ENCODE data around the gene MAD1L1.
"Not testable (repeated sequence)": the region's sequence is repeated elsewhere in the genome, so short reads cannot be mapped to it uniquely, and the experiment has no call there.

Gene MAD1L1

DNA sequence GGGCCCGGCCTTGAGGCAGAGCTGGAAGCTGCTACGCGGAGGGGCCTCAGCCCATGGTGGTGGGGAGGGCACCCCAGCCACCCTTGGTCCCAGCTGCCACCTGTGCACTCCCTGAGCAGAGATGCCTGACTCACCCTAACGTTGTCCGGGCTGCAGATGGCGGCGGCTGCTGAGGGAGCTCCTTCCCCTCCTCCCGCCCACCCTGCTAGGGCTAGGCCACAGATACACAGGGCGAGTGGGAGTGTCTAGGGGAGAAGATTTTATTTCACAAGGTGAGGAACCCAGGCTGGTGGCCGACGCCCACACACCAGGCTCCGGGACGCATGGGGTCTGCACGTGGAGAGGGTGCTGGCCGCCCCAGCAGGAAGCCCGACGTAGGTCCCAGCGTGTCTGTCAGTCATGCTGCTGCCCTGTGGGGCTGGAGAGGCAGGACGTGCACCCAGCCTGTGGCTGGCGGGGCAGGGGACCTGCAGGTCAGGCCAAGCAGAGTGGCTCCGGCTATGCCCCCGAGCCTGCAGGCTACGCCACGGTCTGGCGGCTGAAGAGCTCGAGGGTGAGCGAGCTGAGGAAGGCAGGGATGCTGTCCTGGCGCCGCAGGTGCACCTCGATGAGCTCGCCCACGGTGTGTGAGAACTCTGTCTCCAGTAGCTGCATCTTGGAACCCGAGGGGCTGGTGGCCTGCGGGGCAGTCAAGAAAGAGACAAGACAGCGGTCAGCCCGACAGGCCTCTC lies 417.0 kb downstream of the MAD1L1 start:
- DNase-seq (ENCODE audit: low spot score): not testable (repeated sequence)

DNA sequence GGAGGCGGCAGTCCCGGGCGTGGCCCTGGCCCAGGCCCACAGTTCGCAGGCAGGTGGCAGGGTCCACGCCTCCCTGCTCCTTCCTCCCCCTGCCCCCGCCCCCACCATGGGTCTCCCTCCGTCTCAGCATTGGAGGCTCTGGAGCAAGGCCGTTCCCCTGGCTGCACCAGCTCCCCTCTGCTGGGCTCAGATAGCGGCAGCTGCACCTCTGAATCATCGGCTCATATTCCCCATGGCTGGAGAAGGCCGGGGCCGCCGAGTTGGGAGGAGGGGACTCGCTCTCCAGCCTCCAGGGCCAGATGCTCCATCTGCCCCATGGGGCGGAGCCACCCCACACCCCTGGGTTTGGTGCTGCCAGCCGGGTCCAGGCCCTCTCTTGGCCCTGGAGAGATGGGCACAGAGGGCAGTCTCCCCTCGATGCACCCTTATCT lies 417.7 kb downstream of the MAD1L1 start:
- DNase-seq (ENCODE audit: low spot score): no peak

DNA sequence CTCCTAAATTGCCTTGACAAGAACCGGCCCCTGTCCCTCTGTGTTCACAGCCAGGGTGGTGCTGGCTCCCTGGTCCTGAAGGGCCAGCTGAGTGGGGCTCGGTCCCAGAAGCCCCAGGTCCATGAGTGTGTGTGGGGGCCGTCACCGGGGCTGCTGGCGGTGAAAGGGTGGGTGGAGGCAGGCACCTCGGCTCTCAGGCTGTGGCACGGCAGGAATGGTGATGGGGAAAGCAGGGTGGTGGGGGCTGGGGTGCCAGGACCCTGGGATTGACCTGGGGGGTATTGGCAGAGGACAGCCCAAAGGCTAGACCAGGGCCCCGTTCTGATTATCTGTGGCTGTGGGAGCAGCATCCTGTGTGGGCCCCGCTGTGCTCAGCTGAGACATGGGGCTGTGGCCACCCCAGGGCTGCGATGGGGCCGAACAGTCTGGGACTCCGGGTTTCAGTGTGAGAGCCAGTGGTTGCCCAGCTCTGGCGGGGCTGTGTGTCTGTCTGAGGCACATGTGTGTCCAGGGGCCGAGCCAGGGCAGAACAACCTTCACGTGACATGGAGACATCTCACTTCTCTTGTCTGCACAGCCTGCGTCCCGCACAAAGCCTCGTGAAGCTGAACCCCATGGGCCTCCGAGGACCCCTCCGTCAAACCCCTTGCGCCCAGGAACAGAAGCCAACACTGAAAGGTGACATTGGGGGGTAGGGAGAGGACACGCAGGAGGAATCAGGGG lies 418.5 kb downstream of the MAD1L1 start:
- DNase-seq (ENCODE audit: low spot score): no peak

DNA sequence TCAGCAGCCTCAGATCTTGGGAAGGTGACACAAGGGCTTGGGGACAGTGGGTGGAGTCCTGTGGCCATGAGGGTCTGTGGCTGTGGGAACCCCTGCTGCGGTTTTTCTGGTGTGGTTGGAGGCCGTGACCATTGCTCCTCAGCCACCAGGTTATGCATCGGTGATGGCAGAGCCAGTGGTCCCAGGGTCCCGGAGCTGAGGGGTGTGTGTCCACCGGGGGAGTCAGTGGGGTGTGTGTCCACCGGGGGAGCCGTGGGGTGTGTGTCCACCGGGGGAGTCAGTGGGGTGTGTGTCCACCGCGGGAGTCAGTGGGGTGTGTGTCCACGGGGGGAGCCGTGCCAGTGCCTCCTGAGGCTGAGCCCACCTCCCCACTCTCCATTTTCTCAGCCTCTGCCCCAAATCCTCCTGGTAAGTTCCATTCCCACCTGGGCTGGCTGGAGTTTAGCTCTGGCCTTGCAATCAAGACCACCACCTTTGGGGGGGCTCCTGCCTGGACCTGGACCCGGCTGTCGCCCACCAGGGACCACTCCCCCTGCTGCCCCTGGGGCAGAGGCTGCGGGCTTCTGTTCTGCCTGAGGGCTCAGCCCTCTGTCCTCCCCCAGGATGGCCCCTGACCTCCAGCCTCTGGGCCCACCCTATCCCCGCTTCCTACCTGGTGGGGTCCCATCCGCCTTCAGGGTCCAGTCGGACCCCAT lies 419.2 kb downstream of the MAD1L1 start:
- DNase-seq (ENCODE audit: low spot score): no peak

DNA sequence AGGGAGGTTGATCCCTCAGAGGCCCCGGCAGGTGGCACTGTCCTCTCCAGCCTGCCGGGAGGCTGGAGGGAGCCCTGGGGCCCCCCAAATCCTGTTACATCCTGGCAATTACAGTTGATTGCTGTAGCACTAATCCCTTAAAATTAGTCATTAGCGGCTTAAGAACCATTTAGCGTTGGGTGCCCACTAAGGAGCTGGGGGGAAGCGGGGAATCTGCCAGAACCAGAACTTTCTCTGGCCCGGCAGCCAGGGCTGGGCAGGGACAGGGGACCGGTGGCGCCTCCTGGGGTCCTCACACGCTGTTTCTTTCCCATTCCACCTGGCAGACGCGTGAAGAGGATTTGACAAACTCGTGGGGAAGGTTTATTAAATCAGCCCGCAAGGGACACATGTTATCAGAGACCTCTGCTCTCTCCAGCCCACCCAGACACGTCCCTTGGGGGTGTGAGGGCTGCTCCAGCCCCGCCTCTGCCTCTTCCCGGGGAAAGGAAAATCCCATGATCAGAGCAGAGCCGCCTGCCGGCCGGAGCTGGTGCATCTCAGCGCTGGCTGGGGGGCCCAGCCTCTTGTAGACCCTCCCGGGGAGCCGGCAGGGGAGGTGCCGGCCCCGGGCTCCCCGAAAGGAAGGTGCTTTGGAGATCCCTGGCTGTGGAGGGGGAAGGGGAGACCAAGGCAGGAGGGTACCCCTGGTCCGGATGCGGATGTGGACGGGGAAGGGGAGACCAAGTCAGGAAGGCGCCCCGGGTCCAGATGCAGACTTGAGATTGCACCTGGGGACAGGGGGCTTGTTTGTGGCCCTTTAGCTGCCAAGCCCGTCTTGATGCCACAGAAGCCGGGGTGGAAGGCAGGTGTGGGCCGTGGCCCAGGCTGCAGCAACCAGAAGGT lies 420.0 kb downstream of the MAD1L1 start:
- DNase-seq (ENCODE audit: low spot score): no peak

DNA sequence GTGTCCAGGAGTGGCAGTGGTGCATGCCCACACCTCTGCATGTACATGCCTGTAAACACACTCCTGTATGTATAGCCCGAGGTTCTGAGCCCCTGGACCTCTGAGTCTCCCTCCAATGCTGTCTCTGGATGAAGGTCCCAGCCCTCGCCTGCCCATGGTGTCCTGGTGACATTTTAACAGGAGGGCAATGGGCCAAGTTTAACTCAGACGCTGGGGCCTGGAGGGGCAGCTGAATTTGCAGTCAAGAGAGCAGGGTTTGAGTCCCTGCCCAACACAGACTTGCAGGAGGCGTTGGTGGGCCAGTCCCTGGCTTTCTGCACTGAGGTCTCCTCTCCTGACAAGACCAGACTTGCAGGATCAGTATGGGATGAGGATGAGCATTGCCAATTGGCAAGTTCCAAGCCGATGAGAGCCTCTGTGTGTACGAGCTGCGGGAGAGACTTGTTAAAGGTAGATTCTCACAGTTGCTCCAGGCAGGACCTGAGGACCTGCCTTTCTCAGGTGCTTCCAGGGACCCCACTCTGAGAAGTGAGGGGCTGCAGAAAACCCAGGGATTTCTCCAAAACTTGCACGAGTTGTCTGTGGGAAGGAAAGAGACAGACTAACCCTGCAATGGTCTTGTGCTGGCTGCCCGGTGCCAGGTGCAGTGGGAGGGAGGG lies 420.8 kb downstream of the MAD1L1 start:
- DNase-seq (ENCODE audit: low spot score): no peak

DNA sequence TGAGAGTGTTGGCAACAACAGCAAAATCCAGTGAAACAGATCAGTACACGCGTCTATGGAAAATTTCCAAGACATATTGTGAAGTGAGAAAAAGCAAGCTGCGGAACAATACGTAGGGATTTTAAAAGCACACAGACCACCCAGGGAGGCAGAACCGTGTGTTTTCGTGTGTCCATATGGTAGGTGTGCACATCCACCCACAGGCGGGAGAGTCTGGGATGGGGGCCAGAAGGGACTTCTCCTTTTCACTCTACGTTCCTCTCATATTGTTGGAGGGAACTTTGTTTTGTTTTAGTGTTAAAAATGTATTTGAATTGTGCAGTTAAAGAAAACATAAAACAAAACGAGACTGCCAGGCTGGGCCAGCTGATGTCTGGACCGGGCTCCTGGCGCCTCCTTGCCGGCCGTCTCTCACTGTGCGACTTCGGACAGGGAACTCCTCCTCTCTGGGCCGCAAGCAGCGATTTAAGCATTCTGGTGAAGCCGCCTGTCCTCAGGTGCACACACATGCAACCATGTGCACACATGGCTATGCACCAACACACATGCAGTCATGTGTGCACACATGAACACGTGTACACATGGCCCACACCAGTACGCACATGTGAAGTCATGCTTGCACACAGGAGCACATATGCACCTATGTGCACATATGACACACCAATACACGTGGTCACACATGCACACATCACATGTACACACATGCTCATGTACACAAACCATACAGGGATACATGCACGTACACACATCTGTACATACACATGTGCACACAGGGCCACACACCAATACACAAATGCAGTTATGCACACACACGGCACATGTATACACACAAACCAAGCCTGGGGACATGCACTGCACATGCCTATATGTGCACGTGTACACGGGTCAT lies 421.5 kb downstream of the MAD1L1 start:
- DNase-seq (ENCODE audit: low spot score): no peak

DNA sequence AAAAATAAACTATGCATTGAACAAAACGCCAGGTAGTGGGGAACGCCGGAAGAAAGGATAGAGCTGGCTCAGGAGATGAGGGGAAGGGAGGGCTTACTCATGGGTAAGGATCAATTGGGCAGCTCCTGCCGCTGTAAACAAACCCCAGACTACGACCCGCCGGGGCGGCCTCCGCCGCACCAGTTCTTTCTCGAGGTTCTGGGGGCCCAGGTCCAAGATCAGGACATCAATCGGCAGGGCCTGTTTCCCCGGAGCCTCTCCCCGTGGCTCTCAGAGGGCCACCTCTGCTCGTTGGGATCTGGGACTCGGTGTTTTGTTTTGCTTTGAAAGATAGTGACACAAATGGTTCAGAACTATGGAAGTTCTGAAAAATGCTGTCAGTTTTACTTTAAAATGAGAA lies 422.2 kb downstream of the MAD1L1 start:
- no peak for DNase-seq (ENCODE audit: low spot score)

DNA sequence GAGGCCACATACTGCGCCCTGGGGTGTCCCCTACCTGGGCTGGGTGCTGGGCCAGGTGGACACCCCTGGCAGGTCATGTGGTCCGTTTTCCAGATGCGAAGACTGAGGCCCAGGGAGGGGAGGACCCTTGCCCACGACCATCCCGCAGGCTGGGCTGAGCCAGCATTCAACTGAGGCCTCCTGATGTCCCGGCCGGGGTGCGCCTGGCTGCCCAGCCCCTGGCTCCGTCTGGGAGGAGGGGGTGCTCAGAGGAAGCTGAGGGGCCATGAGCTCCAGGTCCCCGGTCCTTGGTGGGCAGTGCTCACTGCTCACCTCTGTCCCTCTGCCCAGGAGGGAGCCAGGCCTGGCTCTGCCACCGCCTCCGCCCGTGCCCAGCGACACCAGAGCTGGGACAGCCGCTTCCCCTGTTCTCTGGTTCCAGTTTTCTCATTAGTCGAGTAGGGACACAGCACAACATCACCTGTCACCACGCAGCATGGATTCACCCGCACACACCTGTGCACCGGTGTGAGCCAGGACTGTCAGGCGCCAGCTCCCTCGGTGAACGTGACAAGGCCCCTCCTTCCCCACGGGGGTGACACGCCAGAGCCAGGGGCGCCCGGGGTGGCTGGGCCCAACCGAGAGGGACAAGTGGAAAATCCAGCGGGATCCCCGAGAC lies 423.0 kb downstream of the MAD1L1 start:
- no peak for DNase-seq (ENCODE audit: low spot score)

DNA sequence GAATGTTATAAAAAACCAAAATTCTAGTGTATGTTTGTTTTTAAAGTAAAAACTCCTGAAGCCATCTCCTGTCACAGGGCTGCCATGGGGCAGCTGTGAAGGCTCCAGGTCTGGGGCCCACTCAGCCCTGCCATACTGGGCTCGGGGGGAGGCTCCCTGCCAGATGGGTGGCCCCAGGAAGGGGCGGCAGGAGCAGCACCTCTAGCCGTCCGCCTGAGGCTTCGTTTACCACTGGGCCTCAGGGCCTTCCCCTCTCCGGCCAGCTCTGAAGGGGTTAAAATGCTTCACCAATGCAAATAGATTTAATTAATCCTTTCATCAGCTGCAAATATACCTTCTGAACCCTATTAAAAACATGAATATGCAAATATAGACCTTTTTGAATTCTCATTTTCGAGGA lies 423.7 kb downstream of the MAD1L1 start:
- DNase-seq (ENCODE audit: low spot score): no peak

DNA sequence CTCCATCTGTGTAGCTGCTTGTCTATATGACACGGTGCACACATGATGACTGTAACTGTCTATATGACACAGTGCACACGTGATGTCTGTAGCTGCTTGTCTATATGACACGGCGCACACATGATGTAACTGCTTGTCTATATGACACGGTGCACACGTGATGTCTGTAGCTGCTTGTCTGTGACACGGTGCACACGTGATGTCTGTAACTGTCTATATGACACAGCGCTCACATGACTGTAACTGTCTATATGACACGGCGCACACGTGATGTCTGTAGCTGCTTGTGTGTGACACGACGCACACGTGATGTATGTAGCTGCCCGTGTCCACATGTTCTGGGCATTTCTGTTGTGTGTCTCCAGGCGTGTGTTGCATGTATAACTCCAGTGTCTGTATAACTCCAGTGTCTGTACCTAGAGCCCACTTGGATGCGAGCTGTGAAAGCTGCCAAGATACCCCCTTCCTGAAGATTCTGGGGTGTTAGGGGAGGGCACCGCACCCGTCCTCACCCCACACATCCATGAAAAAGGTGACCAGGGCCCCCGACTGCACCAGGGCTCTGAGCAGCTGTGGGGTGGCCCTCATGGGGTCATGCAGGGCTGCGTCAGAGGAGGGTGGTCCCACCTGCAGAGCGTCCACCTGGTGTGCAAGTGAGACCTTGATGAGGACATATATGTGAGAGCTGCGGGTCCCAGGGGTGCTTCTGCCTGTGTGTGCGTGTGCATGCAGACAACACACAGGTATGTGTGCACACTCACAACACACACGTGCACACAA lies 424.7 kb downstream of the MAD1L1 start:
- DNase-seq (ENCODE audit: low spot score): no peak

DNA sequence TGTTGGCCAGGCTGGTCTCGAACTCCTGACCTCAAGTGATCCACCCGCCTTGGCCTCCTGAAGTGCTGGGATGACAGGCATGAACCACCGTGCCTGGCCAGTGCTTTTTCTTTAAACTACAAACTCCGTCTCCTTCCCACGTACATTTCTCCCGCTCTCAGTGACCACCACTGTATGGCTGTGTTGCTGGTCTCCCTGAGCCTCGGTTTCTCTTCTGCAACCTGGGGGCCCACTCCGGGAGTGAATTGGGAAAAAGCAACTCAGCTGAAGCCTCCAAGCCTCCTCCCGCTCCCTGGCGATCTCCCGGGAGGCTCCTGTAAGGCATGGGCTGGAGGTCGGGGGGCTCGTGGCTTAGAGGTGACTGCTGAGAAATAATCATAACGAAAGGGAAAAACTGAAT lies 426.4 kb downstream of the MAD1L1 start:
- DNase-seq (ENCODE audit: low spot score): no peak

DNA sequence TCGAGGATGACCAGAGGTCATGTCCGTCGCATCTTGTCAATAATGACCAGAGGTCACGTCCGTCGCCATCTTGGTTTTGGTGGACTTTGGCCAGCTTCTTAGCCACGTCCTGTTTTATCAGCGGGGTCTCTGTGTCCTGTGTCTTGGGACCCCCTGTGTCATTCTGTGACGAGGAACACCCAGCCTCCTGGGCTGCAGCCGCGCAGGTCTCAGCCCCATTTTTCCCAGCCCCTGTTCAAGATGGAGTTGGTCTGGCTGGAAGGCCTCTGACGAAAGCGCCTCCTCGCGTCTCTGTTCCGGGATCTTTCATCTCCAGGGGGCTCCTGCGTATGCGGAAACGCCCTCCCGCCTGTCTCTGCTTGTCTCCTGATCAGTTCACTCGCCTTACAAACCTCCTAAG lies 428.4 kb downstream of the MAD1L1 start:
- no peak for DNase-seq (ENCODE audit: low spot score)

DNA sequence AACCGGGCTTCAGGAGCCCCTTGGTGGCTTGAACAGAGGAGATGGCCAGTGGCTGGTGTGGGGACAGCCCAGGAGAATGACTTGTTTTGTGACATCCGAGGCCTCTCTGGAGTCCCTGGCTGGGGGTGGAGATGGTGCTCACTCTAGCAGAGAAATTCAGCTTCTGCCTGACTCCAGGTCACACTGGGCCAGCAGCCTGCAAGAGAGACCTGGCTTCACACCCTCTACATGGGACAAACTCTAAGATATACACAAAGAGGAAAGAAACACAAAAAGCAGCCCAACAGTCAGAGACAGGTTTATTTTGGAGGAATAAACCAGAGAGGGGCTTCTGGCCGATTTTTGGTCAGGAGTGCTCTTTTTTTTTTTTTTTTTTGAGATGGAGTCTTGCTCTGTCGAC lies 429.8 kb downstream of the MAD1L1 start:
- no peak for DNase-seq (ENCODE audit: low spot score)

DNA sequence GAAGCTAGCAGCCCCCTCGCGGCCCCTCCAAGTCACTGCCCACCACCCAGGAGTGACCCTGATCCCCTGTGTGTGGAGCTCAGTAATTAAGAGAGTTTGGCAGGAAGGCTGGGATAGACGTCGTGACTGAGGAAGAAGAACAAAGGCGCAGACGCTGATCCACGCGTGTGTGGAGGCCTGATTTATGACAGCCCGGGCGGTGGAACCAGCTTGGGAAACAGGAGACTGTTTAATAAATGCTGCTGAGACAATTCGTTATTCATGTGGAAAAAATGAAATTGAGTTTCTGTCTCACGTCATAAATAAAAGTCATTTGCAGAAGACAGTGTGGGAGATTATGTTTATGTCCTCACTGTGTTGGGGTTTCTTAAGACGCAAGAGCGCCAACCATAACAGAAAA lies 431.8 kb downstream of the MAD1L1 start:
- no peak for DNase-seq (ENCODE audit: low spot score)

DNA sequence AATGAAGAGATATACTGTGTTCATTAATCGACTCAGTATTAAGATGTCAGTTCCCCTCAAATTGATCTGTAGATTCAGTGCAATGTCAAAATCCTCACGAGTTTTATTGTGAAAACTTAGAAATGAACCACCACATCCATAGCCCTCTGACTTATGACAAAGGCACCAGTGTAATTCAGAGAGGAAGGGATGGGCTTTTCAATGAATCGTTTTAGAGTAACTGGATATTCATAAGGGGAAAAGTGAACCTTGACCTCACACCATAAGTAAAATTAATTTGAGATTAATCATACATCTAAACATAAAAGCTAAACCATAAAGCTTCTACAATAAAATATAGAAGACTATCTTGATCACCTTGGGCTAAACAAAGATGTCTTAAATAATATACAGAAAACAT lies 434.6 kb downstream of the MAD1L1 start:
- DNase-seq (ENCODE audit: low spot score): no peak

DNA sequence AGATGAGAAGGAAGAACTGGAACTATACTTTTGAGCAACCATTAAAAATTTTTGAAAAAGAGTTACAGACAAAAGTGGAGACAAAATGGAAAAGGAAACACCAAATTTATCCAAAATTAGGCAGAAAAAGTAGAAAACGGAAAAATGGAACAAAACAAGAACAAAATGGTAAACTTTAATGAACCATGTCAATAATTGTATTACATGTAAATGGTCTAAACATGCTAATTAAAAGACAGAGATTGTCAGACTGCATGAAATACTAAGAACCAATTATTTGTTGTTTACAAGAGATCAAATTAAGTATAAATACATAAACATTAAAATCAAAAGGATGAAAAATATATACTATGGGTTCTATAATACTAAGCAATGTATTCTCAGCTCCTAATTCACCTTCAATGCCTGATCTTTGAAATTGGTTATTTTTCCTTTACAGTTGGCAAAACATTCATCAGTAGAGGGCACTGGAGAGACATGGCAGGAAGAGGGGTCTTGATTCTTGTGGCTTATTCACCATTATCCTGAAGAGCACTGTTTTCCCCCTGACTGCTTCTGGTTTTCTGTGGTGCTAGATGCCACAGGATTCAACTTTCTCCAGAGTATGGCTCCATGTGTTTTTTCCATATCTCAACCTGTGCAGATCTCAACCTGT lies 437.7 kb downstream of the MAD1L1 start:
- DNase-seq (ENCODE audit: low spot score): no peak

DNA sequence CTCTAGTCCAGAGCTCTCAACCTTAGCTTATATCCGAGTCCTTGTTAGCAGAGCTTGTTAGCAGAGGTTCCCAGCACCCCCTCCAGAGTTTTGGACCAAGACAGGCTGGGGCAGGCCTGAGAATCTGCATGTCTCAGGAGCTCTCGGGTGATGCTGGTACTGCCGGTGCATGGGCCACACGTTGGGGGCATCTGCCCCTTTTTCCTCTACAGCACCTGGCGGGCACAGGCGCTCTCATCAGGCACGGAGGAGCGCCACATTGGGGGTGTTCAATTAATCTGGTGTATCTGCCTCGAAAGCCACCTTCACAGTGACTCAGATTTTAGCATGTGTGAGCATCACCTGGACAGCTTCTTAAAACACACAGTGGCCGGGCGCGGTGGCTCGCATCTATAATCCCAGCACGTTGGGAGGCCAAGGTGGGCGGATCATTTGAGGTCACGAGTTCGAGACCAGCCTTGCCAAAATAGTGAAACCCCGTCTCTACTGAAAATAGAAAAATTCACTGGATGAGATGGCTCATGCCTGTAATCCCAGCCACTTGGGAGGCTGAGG lies 445.0 kb downstream of the MAD1L1 start:
- no peak for DNase-seq (ENCODE audit: low spot score)
